HL-60/S4 (cell line): ENCODE measurements around the gene TIPRL.
"Not testable (repeated sequence)": the region's sequence is repeated elsewhere in the genome, so short reads cannot be mapped to it uniquely, and the experiment has no call there.

Experiments
- in situ Hi-C: fragments of 300-500 bp; cut with MboI; formaldehyde crosslinking; loops from 2 replicates; pipeline ENCODE4 v1.14.3; 2022; ENCODE audit warnings: low sequenced_read_pairs

The TIPRL gene

GRCh38 chr1:168157638-168158037 is 21.1 kb upstream of the TIPRL start:
- in situ Hi-C loops = no loop called here

- in situ Hi-C loops = no loop called here
These were observed 19.5 kb upstream of the TIPRL start for GRCh38 chr1:168159251-168159650.

- in situ Hi-C loops = no loop called here
These were observed 18.8 kb upstream of the TIPRL start for GRCh38 chr1:168159979-168160378.

GRCh38 chr1:168161459-168161858 is 17.3 kb upstream of the TIPRL start:
- in situ Hi-C loops = no loop called here

- in situ Hi-C loops = no loop called here
These were observed 15.1 kb upstream of the TIPRL start for GRCh38 chr1:168163670-168164069.

- in situ Hi-C loops = no loop called here
These were observed 14.0 kb upstream of the TIPRL start for GRCh38 chr1:168164771-168165170.

GRCh38 chr1:168167806-168168205 is 11.0 kb upstream of the TIPRL start:
- in situ Hi-C loops = no loop called here

- in situ Hi-C loops = no loop called here
These were observed 7.9 kb upstream of the TIPRL start for GRCh38 chr1:168170564-168171508.

GRCh38 chr1:168172250-168172915 is 6.4 kb upstream of the TIPRL start:
- in situ Hi-C loops = no loop called here

- in situ Hi-C loops = no loop called here
These were observed 530 bp upstream of the TIPRL start for GRCh38 chr1:168178227-168178637.

- in situ Hi-C loops = no loop called here
These were observed 831 bp downstream of the TIPRL start for GRCh38 chr1:168179438-168180147.

- in situ Hi-C loops = no loop called here
These were observed 1.4 kb downstream of the TIPRL start for GRCh38 chr1:168180148-168180524.

GRCh38 chr1:168181063-168181720 is 2.4 kb downstream of the TIPRL start:
- in situ Hi-C loops = not testable (repeated sequence)

GRCh38 chr1:168187177-168187576 is 8.4 kb downstream of the TIPRL start:
- in situ Hi-C loops = no loop called here

- in situ Hi-C loops = loop anchor here (10.0 kb wide), 1 partner anchor 64 kb away; no protein-coding TSS in a partner anchor
These were observed 11.6 kb downstream of the TIPRL start for GRCh38 chr1:168190403-168190802.

- in situ Hi-C loops = loop anchor here (10.0 kb wide), 1 partner anchor 59 kb away; no protein-coding TSS in a partner anchor
These were observed 16.7 kb downstream of the TIPRL start for GRCh38 chr1:168195199-168196135.

GRCh38 chr1:168199056-168199455 is 20.3 kb downstream of the TIPRL start:
- in situ Hi-C loops = loop anchor here (10.0 kb wide), 1 partner anchor 56 kb away; no protein-coding TSS in a partner anchor

- in situ Hi-C loops = no loop called here
These were observed 24.3 kb downstream of the TIPRL start for GRCh38 chr1:168202941-168203654.

GRCh38 chr1:168206111-168206510 is 27.3 kb downstream of the TIPRL start:
- in situ Hi-C loops = no loop called here
